HG03378 (cell line): Measurements from ENCODE around the gene NEK8.

Source experiments
- ATAC-seq: cut with Tn5 transposase; IDR thresholded peaks from one replicate; pipeline ENCODE4 v1.9.1; 2021; ENCODE audit warnings: mild to moderate bottlenecking, moderate library complexity; ENCODE audit not compliant: unreplicated experiment

NEK8 gene

DNA sequence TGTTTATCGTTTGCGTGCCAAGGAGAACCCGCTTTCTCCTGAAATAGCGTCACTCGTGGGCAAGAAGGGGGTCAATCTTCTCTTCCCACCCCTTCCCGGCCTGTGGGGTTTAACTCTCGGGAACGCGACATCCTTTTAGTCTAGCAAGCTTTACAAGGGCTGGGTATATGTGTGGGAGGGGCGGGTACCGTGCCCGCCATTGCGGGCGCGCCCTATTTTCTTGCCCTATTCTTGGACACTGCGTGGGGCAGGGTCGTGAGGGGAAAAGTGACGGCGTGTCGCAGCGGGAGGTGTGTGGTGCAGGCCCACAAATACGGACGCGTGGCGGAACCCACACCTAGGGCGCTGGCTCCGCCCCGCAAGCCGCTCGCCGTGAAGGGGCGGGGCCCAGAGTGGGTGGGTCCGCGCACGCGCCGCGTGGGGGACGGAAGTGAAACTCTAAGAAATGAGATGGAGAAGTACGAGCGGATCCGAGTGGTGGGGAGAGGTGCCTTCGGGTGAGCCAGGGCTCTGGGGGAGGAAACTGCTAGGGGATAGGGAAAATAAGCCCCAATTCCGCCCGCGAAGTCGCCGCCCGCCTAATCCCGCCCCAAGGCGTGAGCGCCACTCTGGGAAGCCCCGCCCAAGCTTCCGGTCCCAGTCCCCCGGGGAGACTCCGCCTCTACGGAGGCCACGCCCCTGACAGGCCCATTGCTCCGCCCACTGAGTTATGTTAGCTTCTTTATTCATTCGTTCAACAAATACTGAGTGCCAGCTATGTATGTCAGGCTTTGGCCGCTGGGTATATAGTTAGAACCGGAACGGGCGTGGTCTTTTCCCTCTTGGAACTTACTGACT, at the start of gene NEK8:
Gene NEK8 (plus strand): TSS at position 425 of the 837 bp plus-strand sequence. CDS start 26 bp downstream, at position 451.
- ATAC-seq, result peak; percentile 34

DNA sequence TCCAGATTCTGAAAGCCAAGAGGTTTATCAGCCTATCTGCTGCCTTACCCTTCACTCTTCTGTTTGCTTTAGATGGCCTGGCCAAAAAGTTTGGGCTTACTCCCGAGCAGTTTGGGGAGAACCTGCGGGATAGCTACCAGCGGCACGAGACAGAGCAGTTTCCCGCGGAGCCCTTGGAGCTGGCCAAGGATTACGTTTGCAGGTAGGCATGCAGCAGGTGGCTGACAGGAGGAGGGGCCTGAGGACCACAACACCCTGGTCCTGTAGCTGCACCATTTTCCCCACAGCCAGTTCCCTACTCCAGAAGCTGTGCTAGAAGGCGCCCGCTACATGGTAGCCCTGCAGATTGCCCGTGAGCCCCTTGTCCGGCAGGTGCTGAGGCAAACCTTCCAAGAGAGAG, 45.9 kb upstream of the NEK8 start:
- no peak for ATAC-seq

DNA sequence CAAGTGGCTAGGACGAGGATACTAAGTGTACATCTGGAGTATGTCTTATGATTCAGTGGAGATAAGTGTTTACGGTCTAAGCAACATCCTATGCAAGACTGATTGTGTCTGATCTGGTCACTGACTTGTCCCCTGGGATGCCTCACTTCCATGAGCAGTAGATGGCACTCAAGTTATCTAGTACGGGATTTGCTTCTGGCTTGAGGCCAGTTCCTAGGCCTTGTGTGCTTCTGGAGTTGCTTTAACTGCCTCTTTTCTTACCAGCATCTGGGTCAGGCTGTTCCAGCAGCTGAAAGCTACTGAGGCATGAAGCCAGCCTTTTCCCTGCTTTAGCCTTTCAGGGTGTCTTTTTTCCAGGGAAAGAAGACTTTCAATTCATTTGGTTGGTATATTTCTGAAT, 43.6 kb upstream of the NEK8 start:
- no peak for ATAC-seq

DNA sequence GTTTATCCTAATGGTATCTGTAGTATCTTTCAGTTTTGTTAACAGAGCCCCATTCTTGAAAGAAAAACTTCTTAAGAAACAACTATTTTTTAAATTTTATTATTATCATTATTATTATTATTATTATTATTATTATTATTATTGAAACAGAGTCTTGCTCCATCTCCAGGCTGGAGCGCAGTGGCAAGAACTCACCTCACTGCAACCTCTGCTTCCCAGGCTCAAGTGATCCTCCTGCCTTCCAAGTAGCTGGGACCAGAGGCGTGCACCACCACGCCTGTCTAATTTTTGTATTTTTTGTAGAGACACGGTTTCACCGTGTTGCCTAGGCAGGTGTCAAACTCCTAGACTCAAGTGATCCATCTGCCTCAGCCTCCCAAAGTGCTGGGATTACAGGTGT, 43.2 kb upstream of the NEK8 start:
- ATAC-seq, result no peak

DNA sequence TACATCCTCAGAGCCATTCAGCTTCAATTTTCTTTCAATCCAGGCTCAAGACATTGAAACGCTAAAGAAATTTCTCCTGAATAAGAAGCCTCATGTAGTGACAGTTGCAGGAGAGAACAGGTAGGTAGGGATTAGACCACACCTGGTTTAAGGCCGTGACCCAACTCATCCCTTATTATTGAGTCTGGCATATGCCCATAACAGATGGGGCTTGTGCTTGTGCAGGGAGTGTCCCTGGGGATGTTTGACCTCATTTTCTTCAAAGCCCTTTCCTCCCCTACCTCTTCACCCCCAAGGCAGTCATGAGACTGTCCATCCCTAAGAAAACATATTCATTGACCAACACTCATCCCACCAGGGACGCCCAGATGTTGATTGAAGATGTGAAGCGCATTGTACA, 42.3 kb upstream of the NEK8 start:
- ATAC-seq, result no peak

DNA sequence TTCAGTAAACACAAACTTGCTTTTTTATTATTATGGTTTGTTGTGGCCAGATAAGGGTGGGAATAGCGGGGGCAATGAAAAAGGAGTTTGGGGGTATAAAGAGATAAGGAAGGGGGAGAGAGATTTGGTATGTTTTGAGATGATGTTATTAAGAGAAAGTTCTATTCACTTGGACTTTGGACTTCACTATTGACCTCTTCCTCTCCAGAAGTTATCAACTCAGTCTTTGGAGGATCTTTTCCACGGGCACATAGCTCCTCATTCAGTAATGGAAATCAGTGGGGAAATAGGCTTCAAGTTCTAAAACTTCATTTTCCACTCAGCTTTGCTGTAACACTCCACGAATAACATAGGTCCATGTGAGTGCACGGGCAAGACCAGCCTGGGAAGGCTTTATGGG, 40.1 kb upstream of the NEK8 start:
- no peak for ATAC-seq

DNA sequence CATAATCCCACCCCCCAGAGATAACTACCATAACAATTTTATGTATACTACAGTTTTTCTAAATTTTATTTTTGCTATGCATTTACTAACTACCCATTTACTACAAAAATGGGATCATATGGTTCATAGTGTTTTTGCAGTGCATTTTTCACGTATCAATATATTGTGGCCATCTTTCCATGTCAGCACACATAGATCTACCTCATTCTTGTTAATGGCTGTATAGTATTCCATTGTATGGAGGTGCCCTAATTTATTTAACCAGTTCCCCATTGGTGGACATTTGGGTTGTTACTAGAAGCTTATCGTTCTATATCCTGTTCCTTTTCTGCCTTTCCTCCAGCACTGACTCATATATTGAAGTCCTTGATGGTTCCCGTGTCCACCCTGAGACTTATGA, 39.6 kb upstream of the NEK8 start:
- ATAC-seq, result no peak

DNA sequence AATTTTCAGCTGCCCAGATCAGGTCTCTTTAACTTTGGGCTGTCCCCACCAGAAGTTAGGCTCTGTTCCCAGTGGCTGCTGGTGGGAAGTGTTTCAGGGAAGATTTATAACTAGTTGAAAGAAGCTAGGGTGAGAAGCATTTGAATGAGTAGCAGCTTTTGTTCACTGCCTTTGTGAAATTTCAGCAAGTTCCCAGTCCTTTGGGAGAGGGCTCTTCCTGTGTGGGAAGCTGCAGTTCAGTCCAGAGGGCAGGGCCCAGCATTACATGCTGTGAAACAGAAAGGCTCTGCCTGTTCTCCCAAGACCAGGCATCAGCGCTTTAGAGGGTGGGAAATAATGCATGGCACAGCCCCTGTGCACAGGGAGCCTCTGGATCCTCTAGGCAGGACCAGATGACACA, 34.7 kb upstream of the NEK8 start:
- ATAC-seq, result no peak

DNA sequence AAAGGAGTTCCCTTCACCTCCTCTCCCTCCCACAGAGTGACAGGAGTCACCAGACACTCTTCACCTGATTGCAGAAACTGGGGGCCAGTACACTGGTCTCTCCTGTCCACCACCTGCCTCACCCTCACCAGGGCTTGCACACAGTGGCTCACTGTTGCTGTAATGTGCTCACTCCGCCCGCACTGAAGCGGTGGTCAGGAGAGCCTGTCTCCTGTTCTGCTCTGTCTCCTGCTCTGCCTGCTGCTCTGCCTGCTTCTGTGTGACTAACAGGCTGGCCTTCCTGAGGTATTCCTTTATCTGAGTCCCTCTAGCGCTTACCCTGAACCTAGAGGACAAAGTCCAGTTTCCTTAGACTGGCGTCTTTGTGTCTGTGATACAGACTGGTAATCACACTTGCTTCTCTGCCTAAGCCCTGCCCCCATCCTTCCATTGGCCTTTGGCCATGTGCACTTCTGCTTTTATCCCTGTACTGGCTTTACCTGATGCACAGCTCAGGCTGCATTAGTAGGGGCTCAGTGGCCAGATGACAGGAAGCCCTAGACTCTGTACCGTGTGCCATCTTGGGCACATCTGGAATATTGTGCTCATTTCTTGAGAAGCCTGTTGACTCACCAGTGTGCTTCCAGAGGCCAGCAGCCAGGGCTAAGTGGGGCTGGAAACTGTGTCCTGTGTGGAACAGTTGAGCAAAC, 30.2 kb upstream of the NEK8 start:
- ATAC-seq, result no peak

DNA sequence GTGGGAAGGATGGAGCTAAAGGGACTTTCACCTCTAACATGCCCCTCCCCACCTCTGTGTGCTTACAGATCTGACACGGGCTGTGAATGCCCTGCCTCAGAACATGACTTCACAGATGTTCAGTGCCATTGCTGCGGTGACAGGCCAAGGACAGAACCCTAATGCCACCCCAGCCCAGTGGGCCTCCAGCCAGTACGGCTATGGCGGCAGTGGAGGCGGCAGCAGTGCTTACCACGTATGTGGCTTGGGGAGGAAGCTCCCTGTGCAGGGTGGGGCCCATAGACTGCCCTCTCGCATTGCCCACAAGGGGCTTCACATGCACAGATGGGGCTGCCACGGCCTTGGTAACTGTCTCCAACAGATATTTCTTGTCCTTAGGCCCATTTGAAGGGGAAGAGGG, 28.3 kb upstream of the NEK8 start:
- no peak for ATAC-seq

DNA sequence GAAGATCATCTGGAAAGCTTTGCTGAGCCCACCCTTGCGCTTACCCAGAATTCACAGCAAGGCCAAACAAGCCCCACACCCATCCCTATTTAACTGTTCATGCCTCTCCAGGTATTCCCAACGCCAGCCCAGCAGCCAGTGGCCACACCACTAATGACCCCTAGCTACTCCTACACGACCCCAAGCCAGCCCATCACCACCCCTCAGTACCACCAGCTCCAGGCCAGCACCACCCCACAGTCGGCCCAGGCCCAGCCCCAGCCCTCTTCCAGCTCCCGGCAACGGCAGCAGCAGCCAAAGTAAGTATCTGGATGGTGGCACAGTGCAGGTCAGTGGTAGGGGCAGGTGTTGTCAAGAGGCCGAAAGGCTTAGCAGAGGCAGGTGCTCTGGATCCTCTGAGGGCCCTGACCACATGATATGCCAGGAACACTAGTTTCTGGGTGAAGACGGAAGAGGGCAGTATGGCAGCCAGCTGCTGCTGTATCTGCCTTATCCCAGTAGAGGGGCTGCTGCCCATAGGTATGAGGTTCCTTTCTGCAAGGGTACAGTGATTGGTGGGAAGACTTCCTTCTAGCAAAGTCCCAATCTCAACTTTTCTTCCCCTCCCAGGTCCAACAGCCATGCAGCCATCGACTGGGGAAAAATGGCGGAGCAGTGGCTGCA, 27.6 kb upstream of the NEK8 start:
- ATAC-seq, result no peak

DNA sequence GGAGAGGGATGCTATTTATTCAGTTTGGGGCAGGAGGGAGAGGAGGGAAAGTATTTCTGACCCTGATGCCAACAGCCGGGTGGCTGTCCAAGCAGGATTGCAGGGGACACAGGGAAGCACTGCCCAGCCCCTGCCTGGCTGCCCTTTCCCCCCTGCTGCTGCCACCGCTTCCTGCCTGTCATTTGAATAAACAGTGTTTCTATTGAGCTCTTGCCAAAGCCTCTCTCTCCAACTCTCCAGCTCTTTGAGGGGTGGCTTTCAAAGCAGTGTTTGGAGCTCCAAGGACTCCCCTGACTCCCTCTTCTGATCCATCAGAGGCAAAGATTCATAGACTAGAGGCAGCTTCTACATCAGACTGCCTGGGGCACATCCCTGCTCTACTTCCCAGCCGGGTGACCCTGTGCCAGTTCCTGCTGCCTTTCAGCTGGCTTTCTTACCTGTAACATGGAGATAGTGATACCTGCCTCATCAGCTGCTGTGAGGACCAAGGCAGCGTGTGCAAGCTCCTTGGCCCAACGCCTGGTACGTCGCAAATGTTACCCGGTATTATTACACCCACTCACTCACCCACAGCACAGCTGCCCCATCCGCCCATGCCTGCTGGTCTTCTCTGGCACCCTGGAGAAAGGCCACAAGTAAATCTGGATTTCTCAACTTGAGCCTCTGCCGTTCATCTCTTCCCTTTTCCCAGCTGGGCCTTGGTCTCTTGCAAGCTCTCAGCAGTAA, 26.4 kb upstream of the NEK8 start:
- no peak for ATAC-seq

DNA sequence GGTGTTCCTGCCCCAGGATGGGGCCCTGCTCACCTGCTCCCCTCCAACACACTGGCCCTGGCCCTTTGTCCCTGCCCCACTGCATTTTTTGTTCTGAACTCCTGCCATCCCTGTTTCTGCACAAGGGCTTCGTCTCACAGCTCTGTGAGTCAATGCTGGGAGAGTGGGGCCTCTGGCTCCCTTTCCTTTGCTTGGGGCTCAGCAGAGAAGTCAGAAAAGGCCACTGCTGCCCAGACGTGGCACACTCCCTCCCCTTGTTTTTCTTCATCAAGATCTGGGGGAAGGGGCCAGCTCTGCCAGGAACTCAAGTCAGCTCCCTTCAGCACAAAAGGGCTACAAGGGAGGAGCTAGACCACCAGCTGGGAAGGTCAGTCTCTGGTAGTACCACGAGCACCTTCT, 25.8 kb upstream of the NEK8 start:
- no peak for ATAC-seq

DNA sequence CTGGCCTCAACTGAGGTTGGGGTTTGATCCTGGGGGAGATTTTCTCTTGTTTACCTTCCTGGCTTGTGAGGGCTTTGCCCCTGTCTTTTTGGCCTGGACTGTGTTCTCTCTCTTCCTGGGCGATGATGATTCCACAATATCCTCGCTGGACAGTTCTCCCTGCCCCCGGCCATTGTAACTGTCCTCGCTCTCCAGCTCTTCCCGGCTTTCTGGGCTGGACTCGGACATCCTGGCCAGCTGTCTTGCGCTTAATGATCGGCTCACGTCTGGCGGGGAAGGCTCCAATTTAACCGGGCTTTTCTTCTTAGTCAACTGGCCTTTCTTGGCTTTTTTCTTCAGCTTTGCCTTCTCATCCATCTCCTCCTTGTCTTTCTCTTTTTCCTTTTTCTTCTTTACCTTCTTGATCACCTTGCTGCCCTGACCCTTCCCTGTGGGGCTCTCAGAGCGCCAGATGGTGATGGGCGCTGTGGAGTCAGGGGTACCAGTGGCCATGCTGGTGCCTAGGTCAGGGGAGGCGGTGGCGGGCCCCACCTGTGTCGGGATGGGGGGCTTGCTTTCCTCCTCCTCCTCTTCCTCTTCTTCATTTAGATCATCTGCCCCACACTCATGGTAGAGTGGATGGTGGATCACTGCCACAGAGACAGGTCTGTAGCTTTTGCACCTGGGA, 24.9 kb upstream of the NEK8 start:
- ATAC-seq, result no peak

DNA sequence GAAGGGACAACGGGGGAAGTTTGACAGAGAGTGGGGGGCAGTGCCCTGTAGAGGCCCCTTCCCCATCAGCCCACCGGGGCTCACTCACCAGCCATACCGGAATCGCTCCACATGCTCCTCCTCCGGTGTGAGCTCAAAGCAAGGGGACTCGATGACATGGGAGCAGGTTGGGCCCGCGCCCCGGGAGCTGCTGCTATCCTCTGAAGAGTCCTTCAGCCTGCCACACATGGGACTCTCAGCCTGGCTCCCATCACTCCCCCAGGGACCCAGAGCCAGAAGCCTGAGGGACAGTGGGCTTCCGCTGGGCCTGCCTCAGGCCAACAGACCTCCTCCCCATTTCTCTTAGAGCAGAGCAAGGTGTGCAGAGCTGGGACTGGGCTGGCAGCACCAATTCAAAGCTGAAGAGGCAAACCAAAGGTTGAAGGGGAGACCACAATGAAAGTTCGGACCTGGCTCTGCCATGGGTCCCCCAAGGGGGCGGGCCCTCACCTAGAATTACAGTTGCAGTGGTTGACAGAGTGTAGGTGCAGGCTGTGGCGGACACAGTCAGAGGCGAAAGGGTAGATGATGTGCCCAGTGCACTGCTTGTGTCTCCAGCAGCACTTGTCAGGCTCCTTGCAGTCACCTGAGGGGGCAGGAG, 24.2 kb upstream of the NEK8 start:
- ATAC-seq, result no peak

DNA sequence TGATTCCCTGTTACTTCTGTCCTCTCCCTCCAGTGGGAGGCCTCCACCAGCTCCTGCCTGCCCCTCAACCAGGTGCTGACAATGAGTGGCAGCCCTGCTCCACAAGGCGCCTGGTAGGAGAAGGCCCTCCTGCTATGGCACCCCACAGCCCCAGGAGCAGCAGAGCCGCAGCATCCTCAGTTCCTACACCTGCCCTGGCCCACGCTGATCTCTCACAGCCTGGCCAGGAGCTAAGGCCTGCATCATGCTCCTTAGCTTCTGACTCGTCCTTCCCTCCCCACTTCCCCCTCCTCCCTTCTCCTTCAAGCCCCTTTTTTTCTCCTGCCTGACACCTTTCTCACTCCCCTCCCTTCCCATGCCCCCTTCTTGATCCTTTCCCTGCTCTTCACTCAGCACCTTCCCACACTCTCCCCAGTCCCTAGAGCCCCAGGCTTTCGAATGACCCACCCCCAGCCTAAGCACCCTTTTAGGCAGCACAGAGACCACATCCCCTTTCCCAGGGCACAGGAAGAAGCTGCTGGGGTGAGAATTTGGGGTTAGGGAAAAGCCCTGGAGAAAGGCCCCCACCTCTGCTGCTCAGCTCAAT, 23.4 kb upstream of the NEK8 start:
- no peak for ATAC-seq

DNA sequence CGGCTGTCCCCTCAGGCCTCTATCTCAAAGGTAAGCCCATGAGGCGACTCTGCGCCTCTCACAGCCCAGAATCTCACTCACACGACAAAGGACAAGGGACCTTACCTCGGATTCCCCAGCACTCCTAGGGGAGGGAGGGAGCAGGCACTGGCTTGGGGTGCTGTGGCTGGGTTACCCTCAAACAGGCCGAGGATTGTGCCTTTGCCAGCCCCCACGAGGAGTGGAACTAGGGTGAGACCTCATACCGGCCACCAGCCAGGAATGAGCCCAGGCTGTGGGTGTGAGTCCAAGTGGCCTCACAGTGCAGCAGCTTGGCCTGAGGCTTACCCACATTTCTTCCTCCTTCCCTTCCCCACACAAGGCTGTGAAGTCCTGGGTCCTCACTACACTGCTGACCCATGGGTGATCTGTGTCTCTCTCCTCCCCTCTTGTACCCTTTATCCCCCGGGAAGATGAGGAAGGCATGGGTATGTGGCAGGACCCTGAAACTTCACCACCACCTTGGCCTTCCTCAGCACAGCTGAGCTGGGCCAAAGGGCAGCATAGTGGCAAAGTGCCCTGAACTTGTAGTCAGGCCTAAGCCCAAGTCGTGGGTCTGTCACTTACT, 22.8 kb upstream of the NEK8 start:
- ATAC-seq, result no peak

DNA sequence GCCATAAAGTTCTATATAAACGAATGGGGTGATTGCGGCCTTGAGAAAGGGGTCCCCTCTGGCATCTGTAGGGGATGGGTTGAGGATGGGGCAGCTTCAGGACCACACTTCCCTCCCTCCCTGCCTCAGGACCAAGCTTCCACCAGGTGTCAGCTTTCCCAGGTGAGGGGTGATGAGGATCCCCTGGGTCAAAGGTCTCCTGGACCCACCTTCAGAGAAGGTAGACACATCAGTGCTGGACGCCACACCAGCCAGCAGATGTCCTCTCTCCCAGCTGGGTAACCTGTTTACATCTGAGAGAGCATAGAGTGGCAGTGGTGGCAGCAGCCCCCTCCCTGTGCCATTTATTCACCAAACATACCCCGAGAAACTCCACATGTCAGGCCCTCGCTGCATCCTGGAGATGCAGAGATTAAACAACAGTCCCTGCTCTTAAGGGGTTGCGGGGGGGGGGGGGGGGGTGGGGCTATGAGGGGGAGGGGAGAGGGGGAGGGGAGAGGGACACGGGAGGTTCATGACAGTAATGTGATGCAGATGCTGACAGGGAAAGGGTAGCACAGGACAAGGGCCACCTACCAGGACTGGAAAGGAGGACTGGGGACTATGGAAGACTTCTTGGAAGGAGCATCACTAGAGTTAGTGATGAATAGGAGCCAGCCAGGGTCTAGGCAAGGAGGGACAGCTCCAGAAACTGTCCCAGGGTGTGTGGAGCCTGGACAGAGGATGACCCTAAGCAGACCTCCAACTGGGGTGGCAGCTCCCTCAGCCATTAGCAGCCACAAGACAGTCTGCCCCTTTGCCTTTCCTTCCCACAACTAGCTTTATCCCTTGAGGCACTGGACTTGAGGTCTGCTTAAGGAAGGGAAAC, 21.9 kb upstream of the NEK8 start:
- no peak for ATAC-seq

DNA sequence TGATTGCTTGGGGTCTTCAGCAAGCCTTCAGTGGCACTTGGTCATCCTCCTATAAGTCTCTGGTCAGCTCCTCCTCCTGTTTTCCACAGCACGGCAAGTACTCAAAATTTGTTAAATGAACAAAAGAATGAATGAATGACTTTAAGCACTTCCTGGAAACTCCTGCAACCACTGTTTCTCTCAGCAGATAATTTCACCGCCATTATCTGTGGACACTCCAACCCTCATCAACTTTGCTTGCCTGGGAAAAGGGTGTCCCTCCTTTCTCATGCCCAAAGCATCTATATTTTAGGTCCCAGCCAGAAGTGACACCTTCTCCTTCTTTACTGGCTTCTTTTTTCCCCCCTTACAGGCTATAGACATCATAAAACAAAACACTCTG, 21.3 kb upstream of the NEK8 start:
- ATAC-seq, result no peak
